RWPE2 (cell line): ENCODE measurements around the gene PRPF18.

ENCODE experiments used
- ATAC-seq: fragments of 200-7000 bp; cut with Tn5 transposase; 3 replicates; pipeline ENCODE4 v1.9.1; 2021; ENCODE audit warnings: low read depth
- DNase-seq: peaks from one replicate; pipeline ENCODE4 v3.0.0-alpha.2; 2020; ENCODE audit warnings: low spot score
- H3K27ac ChIP-seq: fragments of 450-650 bp; 2 replicates; pipeline ENCODE4 v1.5.1; 2017; ENCODE audit warnings: mild to moderate bottlenecking; ENCODE audit not compliant: poor library complexity, severe bottlenecking
- H3K27me3 ChIP-seq: fragments of 250-450 bp; sonication (Bioruptor Pico); 2 replicates; pipeline ENCODE4 v1.5.1; 2021; ENCODE audit warnings: mild to moderate bottlenecking, moderate library complexity; ENCODE audit not compliant: insufficient read depth, poor library complexity, severe bottlenecking
- H3K36me3 ChIP-seq: fragments of 250-450 bp; sonication (Bioruptor Pico); 2 replicates; pipeline ENCODE4 v1.5.1; 2020; ENCODE audit warnings: low read depth, mild to moderate bottlenecking, moderate library complexity
- H3K4me1 ChIP-seq: fragments of 250-450 bp; sonication (Bioruptor Pico); 2 replicates; pipeline ENCODE4 v1.5.1; 2021; ENCODE audit warnings: mild to moderate bottlenecking, moderate library complexity; ENCODE audit not compliant: insufficient read depth, poor library complexity, severe bottlenecking
- H3K4me3 ChIP-seq: fragments of 250-450 bp; sonication (Bioruptor Pico); 2 replicates; pipeline ENCODE4 v1.5.1; 2021; ENCODE audit warnings: mild to moderate bottlenecking, moderate library complexity; ENCODE audit not compliant: severe bottlenecking
- H3K9me3 ChIP-seq: fragments of 250-450 bp; sonication (Bioruptor Pico); 2 replicates; pipeline ENCODE4 v1.5.1; 2021; ENCODE audit warnings: mild to moderate bottlenecking, moderate library complexity; ENCODE audit not compliant: severe bottlenecking
- TF ChIP-seq, protein P1 (sequence below): fragments of 450-650 bp; IDR thresholded peaks from one replicate; pipeline ENCODE4 v1.5.1; 2017; ENCODE audit warnings: mild to moderate bottlenecking, moderate library complexity; ENCODE audit not compliant: poor library complexity, severe bottlenecking

PRPF18 gene

DNA sequence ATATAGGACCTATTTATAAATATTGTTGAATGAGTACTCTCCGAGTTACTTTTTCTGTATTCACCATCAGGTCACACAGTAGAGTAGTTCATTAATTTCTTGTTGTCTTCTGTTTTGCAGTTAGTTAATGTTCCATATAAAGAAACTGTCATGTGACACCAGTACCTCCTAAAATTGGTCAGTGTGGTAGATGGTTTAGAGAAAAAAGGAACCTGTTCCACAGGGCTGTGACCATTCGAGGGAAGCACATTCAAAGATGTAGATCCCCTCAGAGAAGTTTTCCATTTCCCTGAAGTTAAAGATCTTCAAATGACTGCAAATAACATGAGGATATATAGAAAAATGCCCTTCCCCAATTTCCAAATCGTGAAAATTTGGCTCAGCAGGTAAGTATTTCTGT lies 45.7 kb downstream of the PRPF18 start:
- TF ChIP-seq, protein P1, sequence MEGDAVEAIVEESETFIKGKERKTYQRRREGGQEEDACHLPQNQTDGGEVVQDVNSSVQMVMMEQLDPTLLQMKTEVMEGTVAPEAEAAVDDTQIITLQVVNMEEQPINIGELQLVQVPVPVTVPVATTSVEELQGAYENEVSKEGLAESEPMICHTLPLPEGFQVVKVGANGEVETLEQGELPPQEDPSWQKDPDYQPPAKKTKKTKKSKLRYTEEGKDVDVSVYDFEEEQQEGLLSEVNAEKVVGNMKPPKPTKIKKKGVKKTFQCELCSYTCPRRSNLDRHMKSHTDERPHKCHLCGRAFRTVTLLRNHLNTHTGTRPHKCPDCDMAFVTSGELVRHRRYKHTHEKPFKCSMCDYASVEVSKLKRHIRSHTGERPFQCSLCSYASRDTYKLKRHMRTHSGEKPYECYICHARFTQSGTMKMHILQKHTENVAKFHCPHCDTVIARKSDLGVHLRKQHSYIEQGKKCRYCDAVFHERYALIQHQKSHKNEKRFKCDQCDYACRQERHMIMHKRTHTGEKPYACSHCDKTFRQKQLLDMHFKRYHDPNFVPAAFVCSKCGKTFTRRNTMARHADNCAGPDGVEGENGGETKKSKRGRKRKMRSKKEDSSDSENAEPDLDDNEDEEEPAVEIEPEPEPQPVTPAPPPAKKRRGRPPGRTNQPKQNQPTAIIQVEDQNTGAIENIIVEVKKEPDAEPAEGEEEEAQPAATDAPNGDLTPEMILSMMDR = no peak
- Histone ChIP-seq H3K9me3 (no peaks in the 10 kb centered on the region), H3K4me3 (no peak overlapping the region), H3K27ac (no peak overlapping the region), H3K4me1 (peaks cover 4% of the 10 kb centered on the region), H3K27me3 (no peaks in the 10 kb centered on the region), H3K36me3 (peaks cover 10% of the 10 kb centered on the region)
- DNase-seq (no peak), ATAC-seq (no peak)

DNA sequence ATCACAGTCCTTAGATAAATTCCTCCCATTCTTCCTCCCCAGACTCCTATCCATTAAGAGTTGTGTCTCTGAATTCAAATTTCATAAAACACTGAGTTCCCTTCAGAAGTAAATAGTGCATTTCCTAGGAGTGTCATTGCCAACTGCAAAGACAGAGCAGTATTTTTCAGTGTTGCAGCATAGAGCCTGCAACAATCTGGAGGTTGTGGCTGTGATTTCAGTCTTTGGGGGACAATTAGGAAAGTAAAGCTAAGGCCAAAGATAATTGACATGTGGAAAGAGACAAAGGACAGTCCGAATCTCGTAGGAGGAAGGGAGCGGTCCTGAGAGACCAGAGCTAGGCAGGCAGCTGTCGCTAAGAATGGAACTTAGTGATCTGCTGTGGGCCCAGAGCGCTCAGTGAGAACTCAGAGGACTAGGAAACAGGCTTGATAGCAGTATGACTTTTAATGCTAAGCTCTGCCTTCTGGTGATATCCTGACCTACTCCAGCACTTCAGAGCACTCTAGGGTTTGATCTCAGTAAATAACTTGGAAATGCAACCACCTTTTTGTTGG lies 46.2 kb downstream of the PRPF18 start:
- TF ChIP-seq, protein P1 = no peak
- Histone ChIP-seq H3K4me1 (peaks cover 7% of the 10 kb centered on the region), H3K9me3 (no peaks in the 10 kb centered on the region), H3K36me3 (peaks cover 10% of the 10 kb centered on the region), H3K27ac (no peak overlapping the region), H3K27me3 (no peaks in the 10 kb centered on the region), H3K4me3 (no peak overlapping the region)
- no peak for DNase-seq
- ATAC-seq = no peak

DNA sequence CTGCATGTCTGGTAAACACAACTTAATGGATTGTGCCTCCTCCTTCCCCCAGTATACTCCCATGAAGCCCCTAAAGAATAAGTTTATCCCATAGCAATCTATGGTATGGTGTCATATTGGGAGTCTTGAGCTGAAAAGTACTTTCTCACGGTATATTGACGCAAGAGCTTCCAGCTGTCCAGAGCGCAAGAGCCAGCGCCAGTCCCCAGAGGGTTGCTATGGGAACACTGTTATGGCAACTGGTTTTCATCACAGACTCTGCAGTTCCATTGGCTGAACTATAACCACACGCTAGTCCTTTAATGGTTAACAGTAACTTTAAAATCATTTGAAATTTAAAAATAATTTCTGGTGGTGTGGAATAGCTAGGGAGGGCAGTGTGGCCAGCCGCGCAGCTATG lies 46.9 kb downstream of the PRPF18 start:
- peaks cover 12% of the 10 kb centered on the region for H3K36me3 ChIP-seq
- TF ChIP-seq, protein P1 = no peak
- H3K4me1 ChIP-seq = peaks cover 7% of the 10 kb centered on the region
- no peak overlapping the region for H3K4me3 ChIP-seq
- H3K9me3 ChIP-seq = no peaks in the 10 kb centered on the region
- no peak for DNase-seq
- no peaks in the 10 kb centered on the region for H3K27me3 ChIP-seq
- H3K27ac ChIP-seq = no peak overlapping the region
- ATAC-seq = no peak

DNA sequence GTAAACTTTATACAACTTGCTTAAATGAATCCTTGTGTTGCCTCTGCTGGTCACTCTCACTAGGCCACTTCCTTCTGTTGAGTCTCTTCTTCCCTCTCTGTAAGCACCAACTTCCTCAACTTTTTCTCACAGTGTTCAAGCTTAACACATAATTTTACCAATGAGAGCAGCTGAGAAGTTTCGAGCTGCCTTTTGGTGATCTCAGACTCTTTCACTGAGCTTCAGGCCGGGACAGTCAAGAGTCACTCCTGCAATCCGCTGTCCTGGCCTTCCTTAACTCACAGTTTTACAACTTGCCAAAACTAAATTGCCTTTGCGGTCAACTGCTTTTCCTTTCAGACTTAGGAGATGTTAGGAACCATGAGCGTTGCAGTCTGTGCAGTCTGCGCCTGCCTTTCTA lies 47.4 kb downstream of the PRPF18 start:
- H3K36me3 ChIP-seq = peaks cover 16% of the 10 kb centered on the region
- no peaks in the 10 kb centered on the region for H3K9me3 ChIP-seq
- H3K4me3 ChIP-seq = no peak overlapping the region
- ATAC-seq (no peak), DNase-seq (no peak)
- no peaks in the 10 kb centered on the region for H3K27me3 ChIP-seq
- peaks cover 7% of the 10 kb centered on the region for H3K4me1 ChIP-seq
- TF ChIP-seq, protein P1 = no peak
- no peak overlapping the region for H3K27ac ChIP-seq

DNA sequence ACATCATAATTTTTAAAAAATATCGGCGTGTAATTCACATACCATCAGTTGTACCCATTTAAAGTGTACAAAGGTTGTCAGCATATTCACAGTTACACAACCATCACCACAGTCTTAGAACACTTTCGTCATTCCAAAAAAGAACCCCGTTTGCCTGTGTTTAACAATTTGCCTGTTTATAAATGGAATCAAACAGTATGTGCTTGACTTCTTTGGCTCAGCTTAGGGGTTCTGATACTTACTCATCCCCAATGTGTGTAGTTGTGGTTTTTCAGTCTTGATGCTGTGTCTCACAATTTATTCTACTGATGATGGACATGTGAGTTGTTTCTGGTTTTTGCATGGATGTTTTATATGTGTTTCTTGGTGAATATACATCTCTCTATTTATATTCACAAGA lies 50.0 kb downstream of the PRPF18 start:
- no peaks in the 10 kb centered on the region for H3K27me3 ChIP-seq
- no peak overlapping the region for H3K4me3 ChIP-seq
- H3K4me1 ChIP-seq = peaks cover 7% of the 10 kb centered on the region
- peaks cover 17% of the 10 kb centered on the region for H3K36me3 ChIP-seq
- H3K27ac ChIP-seq = no peak overlapping the region
- TF ChIP-seq, protein P1 = no peak
- no peak for ATAC-seq
- no peak for DNase-seq
- H3K9me3 ChIP-seq = peaks cover 2% of the 10 kb centered on the region
